ENCODE results near the gene COL13A1.
A peak's percentile ranks its signal among the peaks of the same experiment; 100 is the strongest.

The COL13A1 gene

GRCh38 chr10:69789164-69789576 is 12.5 kb upstream of the COL13A1 start:
- DNase-seq (ENCODE audit: low read depth): no peak
- H3K4me3 ChIP-seq (ENCODE audit: low read depth, low read length): no peak overlapping the region
- peak; percentile 75 for TF ChIP-seq CTCF (IDR thresholded peaks at IDR 0.05; ENCODE audit: low read depth, low read length, missing control alignments)

GRCh38 chr10:69791812-69792211 is 9.9 kb upstream of the COL13A1 start:
- no peak overlapping the region for H3K4me3 ChIP-seq (ENCODE audit: low read depth, low read length)
- no peak for TF ChIP-seq CTCF (IDR thresholded peaks at IDR 0.05; ENCODE audit: low read depth, low read length, missing control alignments)
- no peak for DNase-seq (ENCODE audit: low read depth)

GRCh38 chr10:69792341-69792740 is 9.4 kb upstream of the COL13A1 start:
- H3K4me3 ChIP-seq (ENCODE audit: low read depth, low read length): no peak overlapping the region
- no peak for TF ChIP-seq CTCF (IDR thresholded peaks at IDR 0.05; ENCODE audit: low read depth, low read length, missing control alignments)
- no peak for DNase-seq (ENCODE audit: low read depth)

- DNase-seq (ENCODE audit: low read depth): no peak
- no peak for TF ChIP-seq CTCF (IDR thresholded peaks at IDR 0.05; ENCODE audit: low read depth, low read length, missing control alignments)
- H3K4me3 ChIP-seq (ENCODE audit: low read depth, low read length): no peak overlapping the region
Observed at GRCh38 chr10:69794673-69795072, 7.0 kb upstream of the COL13A1 start.

GRCh38 chr10:69795242-69795934 is 6.3 kb upstream of the COL13A1 start:
- no peak overlapping the region for H3K4me3 ChIP-seq (ENCODE audit: low read depth, low read length)
- no peak for DNase-seq (ENCODE audit: low read depth)
- no peak for TF ChIP-seq CTCF (IDR thresholded peaks at IDR 0.05; ENCODE audit: low read depth, low read length, missing control alignments)

- H3K4me3 ChIP-seq (ENCODE audit: low read depth, low read length): no peak overlapping the region
- no peak for DNase-seq (ENCODE audit: low read depth)
- TF ChIP-seq CTCF (IDR thresholded peaks at IDR 0.05; ENCODE audit: low read depth, low read length, missing control alignments): no peak
Observed at GRCh38 chr10:69797959-69798358, 3.7 kb upstream of the COL13A1 start.

GRCh38 chr10:69800109-69800508 is 1.6 kb upstream of the COL13A1 start:
- H3K4me3 ChIP-seq (ENCODE audit: low read depth, low read length): no peak overlapping the region
- peak; percentile 64 for TF ChIP-seq CTCF (IDR thresholded peaks at IDR 0.05; ENCODE audit: low read depth, low read length, missing control alignments)
- DNase-seq (ENCODE audit: low read depth): no peak

All from GM12864 (cell line).